Stimulated activated CD4-positive, alpha-beta T cell treated with anti-CD3 and anti-CD28 coated beads, Interleukin-2, amount 100 ng/mL, for 48 hours (primary cell): ENCODE measurements around the gene ZNF808.
"Not testable (repeated sequence)": the region's sequence is repeated elsewhere in the genome, so short reads cannot be mapped to it uniquely, and the experiment has no call there.

Experiments
- DNase-seq, 2 donors: peaks; one replicate each; pipeline ENCODE4 v3.0.0-alpha.2; 2020

The ZNF808 gene

DNA sequence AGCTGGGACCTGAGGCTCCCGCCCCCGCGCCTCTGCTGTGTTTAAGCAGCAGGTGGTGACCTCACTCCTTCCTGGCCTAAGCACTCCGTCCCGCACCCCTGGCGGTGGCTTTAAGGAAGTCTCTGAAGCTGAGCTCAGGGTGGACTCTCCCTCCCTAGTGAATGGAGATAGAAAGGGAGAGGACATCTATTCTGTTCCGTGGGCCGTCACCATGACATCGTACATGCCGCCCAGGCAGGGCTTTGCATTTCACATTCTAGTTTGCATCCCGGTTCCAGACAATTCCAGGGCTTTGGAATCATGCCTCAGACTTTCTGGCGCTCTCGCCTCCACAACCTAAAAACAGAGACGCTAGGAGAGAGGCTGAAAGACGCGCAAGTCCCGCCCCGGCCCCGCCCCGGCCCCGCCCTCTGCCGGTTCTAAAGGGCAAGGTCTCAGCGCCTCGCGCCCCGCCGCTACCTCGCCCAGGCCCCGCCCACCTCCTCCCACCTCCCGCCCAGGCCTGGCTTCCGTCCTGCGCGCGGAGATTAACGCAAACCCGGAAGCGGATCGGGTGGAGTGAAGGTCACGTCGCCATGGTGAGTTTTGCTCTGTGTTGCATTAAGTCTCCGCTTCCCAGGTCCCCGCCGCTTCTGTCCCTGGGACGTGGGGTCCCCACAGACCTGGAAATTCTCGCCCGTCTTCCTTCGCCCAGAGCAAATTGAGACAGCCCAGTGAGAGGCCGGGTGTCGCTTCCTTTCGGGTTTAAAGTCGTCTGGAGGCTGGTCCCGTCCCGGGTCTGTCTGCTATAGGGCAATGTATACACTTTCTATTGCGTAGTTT, at the start of gene ZNF808:
Gene ZNF808, plus strand, starts transcription at position 535 of the 822 bp plus-strand sequence. CDS start 15,617 bp downstream, outside the sequence.
- DNase-seq: peak; percentile 94

DNA sequence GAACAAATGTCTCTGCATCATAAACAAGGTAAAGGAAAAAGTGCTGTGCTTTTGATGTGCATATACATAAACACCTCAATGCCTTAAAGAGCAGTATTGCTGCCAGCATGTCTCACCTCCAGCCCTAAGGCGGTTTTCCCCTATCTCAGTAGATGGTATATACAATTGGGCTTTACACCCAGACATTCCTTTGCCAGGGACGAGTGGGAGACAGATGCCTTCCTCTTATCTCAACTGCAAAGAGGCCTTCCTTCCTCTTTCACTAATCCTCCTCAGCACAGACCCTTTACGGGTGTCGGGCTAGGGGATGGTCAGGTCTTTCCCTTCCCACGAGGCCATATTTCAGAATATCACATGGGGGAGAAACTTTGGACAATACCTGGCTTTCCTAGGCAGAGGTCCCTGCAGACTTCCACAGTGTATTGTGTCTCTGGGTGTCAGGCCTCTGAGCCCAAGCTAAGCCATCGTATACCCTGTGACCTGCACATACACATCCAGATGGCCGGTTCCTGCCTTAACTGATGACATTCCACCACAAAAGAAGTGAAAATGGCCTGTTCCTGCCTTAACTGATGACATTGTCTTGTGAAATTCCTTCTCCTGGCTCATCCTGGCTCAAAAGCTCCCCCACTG, 43.2 kb upstream of the ZNF808 start:
- DNase-seq: not testable (repeated sequence)

DNA sequence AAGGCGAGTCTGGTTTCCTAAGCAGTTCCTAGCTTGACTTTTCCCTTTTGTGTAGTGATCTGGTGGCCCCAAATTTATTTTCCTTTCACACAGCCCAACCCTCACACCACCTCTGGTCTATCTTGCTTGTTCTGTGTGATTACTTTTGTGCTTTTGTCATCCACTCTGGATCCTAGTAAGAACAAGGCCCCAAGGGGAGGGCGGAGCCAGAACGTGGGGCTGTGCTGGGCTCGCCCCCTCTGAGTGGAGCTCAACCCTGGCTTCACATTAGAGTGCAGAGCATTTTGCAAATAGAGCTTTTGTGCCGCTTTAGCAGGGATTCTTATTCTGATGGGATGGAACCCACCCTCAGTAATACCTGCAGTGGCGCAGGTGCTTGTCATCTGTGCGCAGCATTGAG, 42.4 kb upstream of the ZNF808 start:
- not testable (repeated sequence) for DNase-seq

DNA sequence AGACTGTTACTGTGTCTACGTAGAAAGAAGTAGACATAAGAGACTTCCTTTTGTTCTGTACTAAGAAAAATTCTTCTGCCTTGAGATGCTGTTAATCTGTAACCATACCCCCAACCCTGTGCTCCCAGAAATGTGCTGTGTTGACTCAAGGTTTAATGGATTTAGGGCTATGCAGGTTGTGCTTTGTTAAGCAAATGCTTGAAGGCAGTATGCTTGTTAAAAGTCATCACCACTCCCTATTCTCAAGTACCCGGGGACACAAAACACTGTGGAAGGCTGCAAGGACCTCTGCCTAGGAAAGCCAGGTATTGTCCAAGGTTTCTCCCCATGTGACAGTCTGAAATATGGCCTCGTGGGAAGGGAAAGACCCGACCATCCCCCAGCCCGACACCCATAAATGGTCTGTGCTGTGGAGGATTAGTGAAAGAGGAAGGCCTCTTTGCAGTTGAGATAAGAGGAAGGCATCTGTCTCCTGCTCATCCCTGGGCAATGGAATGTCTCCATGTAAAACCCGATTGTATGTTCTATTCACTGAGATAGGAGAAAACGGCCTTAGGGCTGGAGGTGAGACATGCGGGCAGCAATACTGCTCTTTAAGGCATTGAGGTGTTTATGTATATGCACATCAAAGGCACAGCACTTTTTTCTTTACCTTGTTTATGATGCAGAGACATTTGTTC, 41.8 kb upstream of the ZNF808 start:
- not testable (repeated sequence) for DNase-seq

DNA sequence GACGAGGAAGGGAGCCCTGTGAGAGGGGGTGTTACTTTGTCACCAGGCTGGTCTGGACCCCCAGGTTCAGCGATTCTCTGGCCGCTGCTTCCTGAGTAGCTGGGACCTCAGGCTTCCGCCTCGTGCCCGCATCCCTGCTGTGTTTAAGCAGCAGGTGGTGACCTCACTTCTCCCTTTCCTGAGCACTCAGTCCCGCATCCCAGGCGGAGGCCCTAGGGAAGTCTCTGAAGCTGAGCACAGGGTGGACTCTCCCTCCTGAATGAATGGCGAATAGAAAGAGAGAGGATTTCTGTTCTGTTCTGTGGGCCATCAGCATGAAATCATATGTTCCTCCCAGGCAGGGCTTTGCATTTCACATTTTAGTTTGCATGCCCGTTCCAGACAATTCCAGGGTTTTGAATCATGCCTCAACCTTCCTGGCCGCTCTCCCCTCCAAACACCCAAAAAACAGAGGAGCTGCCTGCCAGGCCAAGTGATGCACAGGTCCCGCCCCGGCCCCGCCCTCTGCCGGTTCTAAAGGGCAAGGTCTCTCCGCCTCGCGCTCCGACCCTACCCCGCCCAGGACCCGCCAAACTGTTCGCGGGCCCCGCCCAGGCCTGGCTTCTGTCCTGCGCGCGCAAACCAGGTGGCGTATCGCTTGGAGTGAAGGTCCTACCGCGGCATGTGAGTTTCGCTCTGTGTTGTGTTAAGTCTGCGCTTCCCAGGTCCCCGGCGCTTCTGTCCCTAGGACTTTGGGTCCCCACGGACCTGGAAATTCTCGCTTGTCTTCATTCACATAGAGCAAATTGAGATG, 35.1 kb upstream of the ZNF808 start:
- no peak for DNase-seq

DNA sequence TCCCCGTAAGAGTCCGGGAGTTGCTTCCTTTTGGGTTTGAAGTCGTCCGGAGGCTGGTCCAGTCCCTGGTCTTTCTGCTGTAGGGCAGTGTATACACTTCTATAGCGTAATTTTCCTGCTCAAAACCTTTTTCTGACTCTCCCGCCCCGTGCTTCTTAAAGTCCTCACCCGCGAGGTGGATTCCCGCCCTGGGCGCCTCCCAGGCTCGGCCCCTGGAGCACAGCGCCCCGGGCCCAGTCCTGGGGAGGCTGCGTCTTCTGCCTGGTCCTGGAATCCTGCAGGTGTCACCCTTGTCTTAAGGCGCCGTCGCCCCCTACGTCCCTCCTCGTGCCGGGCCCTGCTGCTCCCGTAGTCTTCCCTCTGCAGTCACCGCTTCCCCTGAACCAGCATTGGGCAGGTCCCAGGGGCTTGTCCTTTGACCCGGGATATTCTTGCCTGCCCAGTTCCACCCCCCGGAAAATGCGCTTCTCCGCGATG, 34.4 kb upstream of the ZNF808 start:
- no peak for DNase-seq

DNA sequence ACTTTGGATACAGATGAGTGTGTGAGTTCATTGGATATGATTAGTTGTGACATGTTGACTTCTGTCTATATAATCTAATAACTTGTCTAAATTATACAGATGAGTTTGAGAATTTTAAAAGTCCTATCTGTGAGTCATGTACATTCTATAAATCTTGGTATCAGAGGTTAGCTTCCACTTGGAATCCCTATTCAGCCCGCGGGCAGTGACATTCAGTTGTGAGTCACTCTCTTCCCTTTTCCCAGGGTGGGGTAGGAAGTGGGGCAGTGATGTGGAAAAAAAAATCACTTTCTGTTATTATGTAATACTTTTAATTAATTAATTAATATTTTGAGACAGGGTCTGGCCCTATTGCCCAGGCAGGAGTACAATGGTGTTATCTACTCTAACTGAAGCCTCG, 33.0 kb upstream of the ZNF808 start:
- DNase-seq: no peak

DNA sequence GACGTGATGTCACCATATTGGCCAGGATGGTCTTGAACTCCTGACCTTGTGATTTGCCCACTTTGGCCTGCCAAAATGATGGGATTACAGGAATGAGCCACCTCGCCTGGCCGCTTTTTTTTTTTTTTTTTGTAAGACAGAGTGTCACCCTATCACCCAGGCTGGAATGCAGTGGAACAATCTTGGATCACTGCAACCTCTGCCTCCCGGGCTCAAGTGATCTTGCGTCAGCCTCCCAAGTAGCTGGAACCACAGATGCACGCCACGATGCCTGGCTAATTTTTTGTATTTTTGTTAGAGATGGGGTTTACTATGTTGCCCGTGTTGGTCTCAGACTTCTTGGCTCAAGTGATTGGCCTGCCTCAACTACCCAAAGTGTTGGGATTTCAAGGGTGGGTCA, 28.9 kb upstream of the ZNF808 start:
- DNase-seq: no peak

DNA sequence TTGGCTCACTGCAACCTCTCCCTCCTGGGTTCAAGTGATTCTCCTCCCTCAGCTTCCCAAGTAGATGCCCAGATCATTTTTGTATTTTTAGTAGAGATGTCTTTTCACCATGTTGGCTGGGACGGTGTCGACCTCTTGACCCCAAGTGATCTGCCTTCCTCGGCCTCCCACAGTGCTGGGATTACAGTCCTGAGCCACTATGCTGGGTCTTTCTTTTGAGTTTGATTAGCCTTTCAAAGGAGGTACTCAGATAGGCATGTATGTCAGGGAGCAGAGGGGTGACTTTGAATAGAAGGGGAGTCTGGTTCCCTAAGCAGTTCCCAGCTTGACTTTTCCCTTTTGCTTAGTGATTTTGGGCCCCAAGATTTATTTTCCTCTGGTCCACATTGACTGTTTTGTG, 27.0 kb upstream of the ZNF808 start:
- not testable (repeated sequence) for DNase-seq

DNA sequence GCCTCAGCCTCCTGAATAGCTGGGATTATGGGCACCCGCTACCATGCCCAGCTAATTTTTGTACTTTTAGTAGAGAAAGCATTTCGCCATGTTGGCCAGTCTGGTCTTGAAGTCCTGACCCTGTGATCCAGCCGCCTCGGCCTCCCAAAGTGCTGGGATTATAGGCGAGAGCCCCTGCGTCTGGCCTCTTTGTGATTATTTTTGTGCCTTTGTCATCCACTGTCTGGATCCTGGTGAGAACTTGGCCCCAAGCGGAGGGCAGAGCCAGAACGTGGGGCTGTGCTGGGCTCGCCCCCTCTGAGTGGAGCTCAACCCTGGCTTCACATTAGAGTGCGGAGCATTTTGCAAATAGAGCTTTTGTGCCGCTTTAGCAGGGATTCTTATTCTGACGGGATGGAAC, 26.5 kb upstream of the ZNF808 start:
- DNase-seq: not testable (repeated sequence)

DNA sequence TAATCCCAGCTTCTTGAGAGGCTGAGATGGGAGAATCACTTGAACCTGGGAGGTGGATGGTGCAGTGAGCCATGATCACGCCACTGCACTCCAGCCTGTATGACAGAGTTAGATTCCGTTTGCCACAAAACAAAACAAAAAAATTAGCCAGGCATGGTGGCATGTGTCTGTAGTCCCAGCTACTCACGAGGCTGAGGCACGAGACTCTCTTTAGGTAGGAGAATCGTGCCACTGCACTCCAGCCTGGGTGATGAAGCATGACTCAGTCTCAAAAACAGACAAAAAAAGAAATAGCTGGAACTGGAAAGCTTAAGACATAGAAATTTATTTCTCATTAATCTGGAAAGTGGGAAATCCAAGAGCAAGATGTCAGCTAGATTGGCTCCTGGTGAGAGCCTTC, 20.2 kb upstream of the ZNF808 start:
- DNase-seq: no peak

DNA sequence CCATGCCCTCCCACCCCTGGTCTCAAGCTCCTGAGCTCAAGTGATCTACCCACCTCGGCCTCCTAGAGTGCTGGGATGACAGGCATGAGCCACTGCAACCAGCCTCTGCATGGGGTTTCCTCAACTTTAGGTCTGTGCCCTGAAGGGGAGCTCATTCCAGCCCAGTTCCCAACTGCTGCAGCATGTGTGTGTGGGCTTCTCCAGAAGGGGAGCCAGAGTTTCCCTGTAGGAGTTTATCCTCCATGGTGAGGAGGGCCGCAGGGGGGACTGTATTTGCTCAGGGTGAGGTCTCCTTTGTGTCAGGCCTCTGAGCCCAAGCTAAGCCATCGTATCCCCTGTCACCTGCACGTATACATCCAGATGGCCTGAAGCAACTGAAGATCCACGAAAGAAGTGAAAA, 11.3 kb upstream of the ZNF808 start:
- no peak for DNase-seq

DNA sequence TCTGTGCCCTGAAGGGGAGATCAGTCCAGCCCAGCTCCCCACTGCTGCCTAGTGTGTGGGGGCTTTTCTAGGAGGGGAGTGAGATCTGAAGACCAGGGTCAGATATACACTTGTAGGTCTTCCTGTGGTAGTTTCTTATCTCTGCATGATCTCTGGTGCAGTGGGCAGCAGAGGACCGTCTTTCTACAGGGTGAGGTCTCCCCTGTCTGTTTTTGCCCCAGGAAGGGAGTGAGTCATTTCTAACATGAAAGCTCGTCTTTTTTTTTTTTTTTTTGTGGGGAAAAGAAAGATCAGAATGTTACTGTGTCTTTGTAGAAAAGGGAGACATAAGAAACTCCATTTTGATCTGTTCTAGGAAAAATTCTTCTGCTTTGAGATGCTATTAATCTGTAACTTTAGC, 8.8 kb upstream of the ZNF808 start:
- DNase-seq: no peak

DNA sequence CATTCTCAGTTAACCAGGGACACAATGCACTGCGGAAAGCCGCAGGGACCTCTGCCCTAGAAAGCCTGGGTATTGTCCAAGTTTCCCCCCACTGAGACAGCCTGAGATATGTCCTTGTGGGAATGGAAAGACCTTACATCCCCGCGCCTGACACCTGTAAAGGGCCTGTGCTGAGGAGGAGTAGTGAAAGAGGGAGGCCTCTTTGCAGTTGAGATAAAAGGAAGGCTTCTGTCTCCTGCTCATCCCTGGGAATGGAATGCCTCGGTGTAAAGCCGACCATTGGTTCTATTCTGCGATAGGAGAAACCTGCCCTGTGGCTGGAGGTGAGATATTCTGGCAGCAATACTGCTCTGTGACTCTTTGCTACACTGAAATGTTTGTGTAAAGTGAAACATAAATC, 8.3 kb upstream of the ZNF808 start:
- not testable (repeated sequence) for DNase-seq

DNA sequence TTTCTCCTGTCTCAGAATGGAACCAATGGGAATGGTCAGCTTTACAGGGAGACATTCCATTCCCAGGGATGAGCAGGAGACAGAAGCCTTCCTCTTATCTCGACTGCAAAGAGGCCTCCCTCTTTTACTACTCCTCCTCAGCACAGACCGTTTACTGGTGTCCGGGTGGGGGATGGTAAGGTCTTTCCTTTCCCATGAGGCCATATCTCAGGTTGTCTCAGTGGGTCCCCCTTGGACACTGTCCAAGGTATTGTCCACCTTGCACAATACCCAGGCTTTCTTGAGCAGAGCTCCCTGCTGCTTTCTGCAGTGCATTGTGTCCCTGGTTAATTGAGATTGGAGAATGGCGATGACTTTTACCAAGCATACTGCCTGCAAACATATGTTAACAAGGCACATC, 7.5 kb upstream of the ZNF808 start:
- no peak for DNase-seq

DNA sequence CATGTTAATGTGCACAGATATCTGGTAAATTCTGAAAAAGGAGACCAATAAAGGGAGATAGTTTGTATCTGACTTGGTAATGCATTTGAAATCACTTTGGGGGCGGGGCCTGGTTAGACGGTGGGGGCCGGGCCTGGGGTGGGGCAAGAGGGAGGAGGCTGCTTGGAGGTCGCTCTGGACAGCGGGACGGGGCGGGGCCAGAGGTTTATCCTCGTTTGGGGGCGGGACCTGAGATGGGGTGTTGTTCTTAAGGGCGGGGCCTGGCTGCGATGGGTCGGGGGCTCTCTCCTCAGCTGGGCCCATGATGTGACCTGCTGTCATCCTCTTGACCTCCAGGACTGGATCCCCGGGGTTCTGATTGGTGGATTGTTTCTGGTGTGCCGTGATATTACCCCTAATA, 4.9 kb upstream of the ZNF808 start:
- DNase-seq: no peak

DNA sequence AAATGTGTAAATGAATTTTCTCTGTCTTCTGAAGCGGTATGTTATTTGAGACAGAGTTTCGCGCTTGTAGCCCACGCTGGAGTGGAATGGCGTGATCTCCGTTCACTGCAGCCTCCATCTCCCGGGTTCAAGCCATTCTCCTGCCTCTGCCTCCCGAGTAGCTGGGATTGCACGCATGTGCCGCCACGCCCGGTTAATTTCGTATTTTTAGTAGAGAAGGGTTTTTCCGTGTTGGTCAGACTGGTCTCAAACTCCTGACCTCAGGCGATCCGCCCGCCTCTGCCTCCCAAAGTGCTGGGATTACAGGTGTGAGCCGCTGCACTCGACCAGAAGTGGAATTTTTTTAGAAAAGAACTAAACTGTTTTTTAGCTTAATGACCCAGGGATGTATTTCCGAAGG, 3.4 kb upstream of the ZNF808 start:
- DNase-seq: no peak

DNA sequence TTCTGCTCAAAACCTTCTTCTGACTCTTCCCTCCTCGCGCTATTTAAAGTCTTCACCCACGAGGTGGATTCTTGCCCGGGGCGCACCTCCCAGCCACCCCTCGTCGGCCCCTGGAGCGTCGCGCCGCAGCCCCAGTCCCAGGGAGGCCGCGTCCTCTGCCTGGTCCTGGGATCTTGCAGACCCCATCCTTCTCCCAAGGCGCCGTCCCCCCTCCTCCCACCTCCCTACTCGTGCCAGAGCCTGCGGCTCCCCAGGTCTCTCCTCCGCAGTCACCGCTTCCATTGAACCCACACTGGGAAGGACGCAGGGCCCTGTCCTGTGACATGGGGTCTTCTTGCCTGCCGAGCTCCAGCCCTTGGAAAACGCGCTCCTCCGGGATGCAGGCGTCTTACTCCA, 486 bp downstream of the ZNF808 start:
- DNase-seq: peak in 1 of 2 donors; percentile 1

DNA sequence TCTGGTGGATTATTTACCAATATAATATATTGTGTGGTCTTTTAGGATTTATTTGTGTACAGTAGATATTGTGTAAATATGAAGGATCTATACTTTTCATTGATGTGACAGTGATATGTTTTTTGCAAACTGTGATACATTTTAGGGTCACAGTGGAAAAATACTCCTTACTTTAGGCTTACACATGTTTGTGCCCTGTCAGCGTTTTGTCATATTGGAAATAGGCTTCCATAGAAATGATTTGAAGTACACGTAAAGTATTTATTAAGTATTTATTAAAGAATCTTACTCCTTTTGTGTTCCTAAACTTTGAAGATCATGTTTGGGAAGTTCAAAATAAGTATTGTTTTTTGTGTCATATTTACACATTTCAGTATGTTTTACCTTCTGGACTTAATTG, 5.0 kb downstream of the ZNF808 start:
- DNase-seq: no peak

DNA sequence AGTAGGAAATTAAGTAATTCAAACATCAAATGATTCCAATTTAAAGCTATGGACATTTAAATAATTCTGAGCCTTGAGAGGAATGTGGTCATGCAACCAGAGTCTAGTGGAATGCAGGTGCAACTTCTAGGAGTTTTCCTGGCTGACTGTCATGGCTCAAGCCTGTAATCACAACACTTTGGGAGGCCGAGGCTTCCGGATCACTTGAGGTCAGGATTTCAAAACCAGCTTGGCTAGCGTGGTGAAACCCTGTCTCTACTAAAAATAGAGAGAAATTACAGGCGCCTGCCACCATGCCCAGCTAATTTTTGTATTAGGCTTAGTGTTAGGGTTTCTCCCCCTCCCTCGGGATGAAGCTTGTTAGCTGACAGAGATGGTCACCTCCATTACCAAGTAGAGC, 6.4 kb downstream of the ZNF808 start:
- no peak for DNase-seq

DNA sequence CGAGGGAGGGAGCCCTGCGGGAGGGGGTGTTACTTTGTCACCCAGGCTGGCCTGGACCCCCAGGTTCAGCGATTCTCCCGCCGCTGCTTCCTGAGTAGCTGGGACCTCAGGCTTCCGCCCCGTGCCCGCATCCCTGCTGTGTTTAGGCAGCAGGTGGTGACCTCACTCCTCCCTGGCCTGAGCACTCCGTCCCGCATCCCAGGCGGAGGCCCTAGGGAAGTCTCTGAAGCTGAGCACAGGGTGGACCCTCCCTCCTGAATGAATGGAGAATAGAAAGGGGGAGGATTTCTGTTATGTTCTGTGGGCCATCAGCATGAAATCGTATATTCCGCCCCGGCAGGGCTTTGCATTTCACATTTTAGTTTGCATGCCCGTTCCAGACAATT, 7.9 kb downstream of the ZNF808 start:
- not testable (repeated sequence) for DNase-seq

DNA sequence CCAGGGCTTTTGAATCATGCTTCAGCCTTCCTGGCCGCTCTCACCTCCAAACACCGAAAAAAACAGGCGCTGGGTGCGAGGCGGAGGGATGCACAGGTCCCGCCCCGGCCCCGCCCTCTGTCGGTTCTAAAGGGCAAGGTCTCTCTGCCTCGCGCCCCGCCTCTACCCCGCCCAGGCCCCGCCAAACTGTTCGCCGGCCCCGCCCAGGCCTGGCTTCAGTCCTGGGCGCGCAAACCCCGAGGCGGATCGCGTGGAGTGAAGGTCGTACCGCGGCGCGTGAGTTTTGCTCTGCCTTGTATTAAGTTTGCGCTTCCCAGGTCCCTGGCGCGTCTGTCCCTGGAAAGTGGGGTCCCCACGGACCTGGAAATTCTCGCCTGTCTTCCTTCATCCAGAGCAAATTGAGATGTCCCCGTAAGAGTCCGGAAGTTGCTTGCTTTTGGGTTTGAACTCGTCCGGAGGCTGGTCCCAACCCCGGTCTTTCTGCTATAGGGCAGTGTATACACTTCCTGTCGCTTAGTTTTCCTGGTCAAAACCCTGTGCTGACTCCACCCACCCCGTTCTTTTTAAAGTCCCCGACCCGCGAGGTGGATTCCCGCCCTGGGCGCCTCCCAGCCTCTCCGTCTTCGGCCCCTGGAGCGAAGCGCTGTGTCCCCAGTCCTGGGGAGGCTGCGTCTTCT, 8.4 kb downstream of the ZNF808 start:
- peak; percentile 83 to 90 for DNase-seq
